ENCODE data around the gene KRTAP4-6.
"Not testable (repeated sequence)": the region's sequence is repeated elsewhere in the genome, so short reads cannot be mapped to it uniquely, and the experiment has no call there.

- TF ChIP-seq, protein P1, sequence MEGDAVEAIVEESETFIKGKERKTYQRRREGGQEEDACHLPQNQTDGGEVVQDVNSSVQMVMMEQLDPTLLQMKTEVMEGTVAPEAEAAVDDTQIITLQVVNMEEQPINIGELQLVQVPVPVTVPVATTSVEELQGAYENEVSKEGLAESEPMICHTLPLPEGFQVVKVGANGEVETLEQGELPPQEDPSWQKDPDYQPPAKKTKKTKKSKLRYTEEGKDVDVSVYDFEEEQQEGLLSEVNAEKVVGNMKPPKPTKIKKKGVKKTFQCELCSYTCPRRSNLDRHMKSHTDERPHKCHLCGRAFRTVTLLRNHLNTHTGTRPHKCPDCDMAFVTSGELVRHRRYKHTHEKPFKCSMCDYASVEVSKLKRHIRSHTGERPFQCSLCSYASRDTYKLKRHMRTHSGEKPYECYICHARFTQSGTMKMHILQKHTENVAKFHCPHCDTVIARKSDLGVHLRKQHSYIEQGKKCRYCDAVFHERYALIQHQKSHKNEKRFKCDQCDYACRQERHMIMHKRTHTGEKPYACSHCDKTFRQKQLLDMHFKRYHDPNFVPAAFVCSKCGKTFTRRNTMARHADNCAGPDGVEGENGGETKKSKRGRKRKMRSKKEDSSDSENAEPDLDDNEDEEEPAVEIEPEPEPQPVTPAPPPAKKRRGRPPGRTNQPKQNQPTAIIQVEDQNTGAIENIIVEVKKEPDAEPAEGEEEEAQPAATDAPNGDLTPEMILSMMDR (conservative IDR thresholded peaks at IDR 0.05; ENCODE audit: low read depth, low read length), result not testable (repeated sequence)
- TF ChIP-seq POLR2A (IDR thresholded peaks at IDR 0.05; ENCODE audit: low read depth, low read length); CEBPB (IDR thresholded peaks at IDR 0.05; ENCODE audit: low read depth, low read length); BHLHE40 (IDR thresholded peaks at IDR 0.05; ENCODE audit: low read depth, low read length); RAD21 (IDR thresholded peaks at IDR 0.05; ENCODE audit: low read length); CHD1 (IDR thresholded peaks at IDR 0.05; ENCODE audit: low read depth, low read length); MXI1 (IDR thresholded peaks at IDR 0.05; ENCODE audit: borderline replicate concordance, low read depth, low read length); RCOR1 (IDR thresholded peaks at IDR 0.05; ENCODE audit: insufficient replicate concordance, low read length): not testable (repeated sequence)
Observed at GRCh38 chr17:41160190-41160589, 19.8 kb upstream of the KRTAP4-6 start.
